ENCODE data around the gene MAPK11. TPM values are rescaled to one million over a fixed set of nuclear protein-coding genes. Genes with fewer than 3 reads are reported as not detected.

MAPK11 gene
- polyA plus RNA-seq, 1 donor (not counting 4 experiments of a cell fraction or from before 2014, with no cell fraction given) = 4.6 TPM

- Histone ChIP-seq H3K27ac (ENCODE audit: control insufficient read depth, insufficient read depth, low read length) (peak within 1 kb of the TSS; percentile 93), H3K4me3 (ENCODE audit: control insufficient read depth in 2 of 3, extremely low read depth in 1 of 3, insufficient read depth in 2 of 3, low read depth in 1 of 3, low read length in 3 of 3) (peak within 1 kb of the TSS; percentile 84 to 95 (median 94)), H4K20me1 (ENCODE audit: control insufficient read depth, extremely low read depth, insufficient read depth, low read length) (peaks cover 7% of the 10 kb centered on the region), H3K4me1 (ENCODE audit: control insufficient read depth, extremely low read depth, insufficient read depth, low read length) (peaks cover 20% of the 10 kb centered on the region), H2AFZ (ENCODE audit: control insufficient read depth, low read length) (peak within 1 kb of the TSS; percentile 95), H3K9me1 (ENCODE audit: control insufficient read depth, extremely low read depth, insufficient read depth, low read length) (no peaks in the 10 kb centered on the region), H3K9me3 (ENCODE audit: control insufficient read depth, low read depth, low read length) (no peaks in the 10 kb centered on the region), H3K9ac (ENCODE audit: control insufficient read depth, extremely low read depth, insufficient read depth, low read length) (peak within 1 kb of the TSS; percentile 96), H3K27me3 (ENCODE audit: control insufficient read depth, extremely low read depth, insufficient read depth, low read length) (no peaks in the 10 kb centered on the region), H3K4me2 (ENCODE audit: control insufficient read depth, extremely low read depth, insufficient read depth, low read depth, low read length) (peak within 1 kb of the TSS; percentile 88), H3K36me3 (ENCODE audit: control insufficient read depth in 2 of 2, extremely low read depth in 1 of 2, insufficient read depth in 2 of 2, low read length in 2 of 2) (peaks cover 8 to 14% of the 10 kb centered on the region in 2 experiments), H3K79me2 (ENCODE audit: control insufficient read depth, insufficient read depth, low read length) (peaks cover 59% of the 10 kb centered on the region)
- dilution Hi-C loops (cut with MboI; ENCODE audit: extremely low pct_ligation_motif_present, low sequenced_read_pairs) = no loop called here
- FAIRE-seq (peak; percentile 36), DNase-seq (ENCODE audit: low read depth, low spot score) (no peak)
- TF ChIP-seq CTCF (optimal IDR thresholded peaks at IDR 0.05 in 1 of 3, IDR thresholded peaks at IDR 0.05 in 1 of 3, conservative IDR thresholded peaks at IDR 0.05 in 1 of 3; ENCODE audit: extremely low read depth in 1 of 3, insufficient read depth in 2 of 3, low read length in 3 of 3) = peak in 2 of 3 experiments; percentile 19 to 28
- no peak for TF ChIP-seq EZH2 (IDR thresholded peaks at IDR 0.05; ENCODE audit: low read length)
Observed at GRCh38 chr22:50244420-50245213, 25.6 kb downstream of the MAPK11 start, which contains the start of gene TUBGCP6. TSS of gene TUBGCP6 (minus strand) at chr22:50245023. CDS start at chr22:50244459, 564 bp downstream.

- DNase-seq (ENCODE audit: low read depth, low spot score) (no peak), FAIRE-seq (peak; percentile 36)
- H3K27me3 ChIP-seq (ENCODE audit: control insufficient read depth, extremely low read depth, insufficient read depth, low read length) = no peaks in the 10 kb centered on the region
- H3K9me1 ChIP-seq (ENCODE audit: control insufficient read depth, extremely low read depth, insufficient read depth, low read length) = no peaks in the 10 kb centered on the region
- H2AFZ ChIP-seq (ENCODE audit: control insufficient read depth, low read length) = peak overlapping the region; percentile 95
- peaks cover 61% of the 10 kb centered on the region for H3K79me2 ChIP-seq (ENCODE audit: control insufficient read depth, insufficient read depth, low read length)
- peaks cover 20% of the 10 kb centered on the region for H3K4me1 ChIP-seq (ENCODE audit: control insufficient read depth, extremely low read depth, insufficient read depth, low read length)
- H3K9ac ChIP-seq (ENCODE audit: control insufficient read depth, extremely low read depth, insufficient read depth, low read length) = peak overlapping the region; percentile 96
- H3K27ac ChIP-seq (ENCODE audit: control insufficient read depth, insufficient read depth, low read length) = peak overlapping the region; percentile 93
- TF ChIP-seq CTCF (optimal IDR thresholded peaks at IDR 0.05 in 1 of 3, IDR thresholded peaks at IDR 0.05 in 1 of 3, conservative IDR thresholded peaks at IDR 0.05 in 1 of 3; ENCODE audit: extremely low read depth in 1 of 3, insufficient read depth in 2 of 3, low read length in 3 of 3) (no peak), EZH2 (IDR thresholded peaks at IDR 0.05; ENCODE audit: low read length) (no peak)
- H3K4me3 ChIP-seq (ENCODE audit: control insufficient read depth in 2 of 3, extremely low read depth in 1 of 3, insufficient read depth in 2 of 3, low read depth in 1 of 3, low read length in 3 of 3) = peak overlapping the region; percentile 84 to 95 (median 94)
- peak overlapping the region; percentile 88 for H3K4me2 ChIP-seq (ENCODE audit: control insufficient read depth, extremely low read depth, insufficient read depth, low read depth, low read length)
- H3K36me3 ChIP-seq (ENCODE audit: control insufficient read depth in 2 of 2, extremely low read depth in 1 of 2, insufficient read depth in 2 of 2, low read length in 2 of 2) = peaks cover 11 to 12% of the 10 kb centered on the region in 2 experiments
- no peaks in the 10 kb centered on the region for H3K9me3 ChIP-seq (ENCODE audit: control insufficient read depth, low read depth, low read length)
- peaks cover 7% of the 10 kb centered on the region for H4K20me1 ChIP-seq (ENCODE audit: control insufficient read depth, extremely low read depth, insufficient read depth, low read length)
- dilution Hi-C loops (cut with MboI; ENCODE audit: extremely low pct_ligation_motif_present, low sequenced_read_pairs) = no loop called here
Observed at GRCh38 chr22:50243685-50244419, 26.3 kb downstream of the MAPK11 start.

All from keratinocyte (primary cell).